GM21717 (cell line): Measurements from ENCODE around the gene NUP153.
"Not testable (repeated sequence)": the region's sequence is repeated elsewhere in the genome, so short reads cannot be mapped to it uniquely, and the experiment has no call there.

Experiments
- ATAC-seq: cut with Tn5 transposase; IDR thresholded peaks from one replicate; pipeline ENCODE4 v1.9.1; 2021; ENCODE audit warnings: mild to moderate bottlenecking, moderate library complexity; ENCODE audit not compliant: unreplicated experiment

NUP153 gene

GRCh38 chr6:17615794-17616193 is 90.9 kb downstream of the NUP153 start:
- ATAC-seq = no peak

GRCh38 chr6:17612048-17612447 is 94.7 kb downstream of the NUP153 start:
- ATAC-seq = no peak

DNA sequence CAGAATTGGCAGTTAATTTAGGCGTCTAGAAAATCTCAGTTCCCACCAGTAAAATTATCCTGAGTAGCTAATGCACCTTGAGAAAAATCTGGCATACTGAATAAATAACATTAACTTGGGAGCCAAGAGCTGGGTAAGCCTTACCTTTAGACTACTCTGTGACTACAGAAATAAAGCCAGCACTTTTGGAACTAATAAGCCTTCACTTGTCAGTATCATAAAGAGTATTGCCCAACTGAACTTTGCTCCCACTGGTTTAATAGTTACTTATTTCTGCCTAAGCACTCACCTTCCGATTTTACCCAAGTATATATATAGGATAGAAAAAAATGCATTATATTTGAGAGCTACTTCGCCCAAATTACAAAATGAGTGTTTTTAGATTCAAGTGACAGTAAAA is 95.9 kb downstream of the NUP153 start:
- ATAC-seq = no peak

GRCh38 chr6:17606606-17607005 is 100.1 kb downstream of the NUP153 start:
- ATAC-seq = no peak

GRCh38 chr6:17602888-17603287 is 103.8 kb downstream of the NUP153 start:
- ATAC-seq = no peak

- no peak for ATAC-seq
Observed at GRCh38 chr6:17601386-17601703, 105.4 kb downstream of the NUP153 start.

- ATAC-seq = peak; percentile 53
Observed at GRCh38 chr6:17600527-17601385, 106.0 kb downstream of the NUP153 start.

- ATAC-seq = peak; percentile 88
Observed at GRCh38 chr6:17599877-17600526, 106.7 kb downstream of the NUP153 start, which contains the start of gene FAM8A1. TSS of gene FAM8A1 (plus strand) at chr6:17600302. CDS start at chr6:17600410, 108 bp downstream.

DNA sequence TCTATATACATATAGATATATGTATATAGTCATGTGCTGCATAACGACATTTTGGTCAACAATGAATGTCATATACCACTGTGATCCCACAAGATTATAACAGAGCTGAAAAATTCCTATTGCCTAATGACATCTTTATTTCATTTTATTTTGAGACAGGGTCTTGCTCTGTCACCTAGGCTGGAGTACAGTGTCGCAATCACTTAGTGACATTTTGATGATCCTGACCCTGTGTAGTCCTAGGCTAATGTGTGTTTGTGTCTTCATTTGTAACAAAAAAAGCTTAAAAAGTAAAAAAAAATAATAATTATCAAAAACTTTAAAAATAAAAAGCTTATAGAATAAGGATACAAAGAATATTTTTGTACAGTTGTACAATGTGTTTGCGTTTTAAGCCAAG is 110.6 kb downstream of the NUP153 start:
- no peak for ATAC-seq

DNA sequence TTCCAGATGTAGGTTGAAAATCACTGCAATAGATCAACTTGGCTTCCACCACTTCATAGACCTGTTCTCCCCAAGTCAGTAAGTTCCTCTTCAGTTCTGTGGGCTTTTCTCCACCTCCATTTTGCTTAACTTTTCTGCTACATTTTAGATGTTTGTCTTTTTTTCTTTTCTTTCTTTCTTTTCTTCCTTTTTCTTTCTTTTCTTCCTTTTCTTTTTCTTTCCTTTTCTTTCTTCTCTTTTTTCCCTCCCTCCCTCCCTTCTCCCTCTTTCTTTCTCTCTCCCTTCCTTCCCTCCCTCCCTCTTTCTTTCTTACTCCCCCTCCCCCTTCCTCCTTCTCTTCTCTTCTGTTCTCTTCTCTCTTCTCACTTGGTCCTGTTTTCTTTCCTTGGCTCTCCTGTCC is 113.5 kb downstream of the NUP153 start:
- no peak for ATAC-seq

GRCh38 chr6:17591287-17591686 is 115.4 kb downstream of the NUP153 start:
- ATAC-seq = no peak

- peak; percentile 77 for ATAC-seq
Observed at GRCh38 chr6:17589406-17590096, 117.2 kb downstream of the NUP153 start.

- no peak for ATAC-seq
Observed at GRCh38 chr6:17588011-17588410, 118.7 kb downstream of the NUP153 start.

DNA sequence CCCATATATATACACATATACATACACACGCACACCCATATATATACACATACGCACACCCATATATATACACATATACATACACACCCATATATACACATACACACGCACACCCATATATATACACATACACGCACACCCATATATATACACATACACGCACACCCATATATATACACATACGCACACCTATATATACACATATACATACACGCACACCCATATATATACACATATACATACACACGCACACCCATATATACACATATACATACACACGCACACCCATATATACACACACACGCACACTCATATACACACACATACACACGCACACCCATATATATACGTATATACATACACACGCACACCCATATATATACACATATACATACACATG is 120.1 kb downstream of the NUP153 start:
- ATAC-seq = not testable (repeated sequence)

DNA sequence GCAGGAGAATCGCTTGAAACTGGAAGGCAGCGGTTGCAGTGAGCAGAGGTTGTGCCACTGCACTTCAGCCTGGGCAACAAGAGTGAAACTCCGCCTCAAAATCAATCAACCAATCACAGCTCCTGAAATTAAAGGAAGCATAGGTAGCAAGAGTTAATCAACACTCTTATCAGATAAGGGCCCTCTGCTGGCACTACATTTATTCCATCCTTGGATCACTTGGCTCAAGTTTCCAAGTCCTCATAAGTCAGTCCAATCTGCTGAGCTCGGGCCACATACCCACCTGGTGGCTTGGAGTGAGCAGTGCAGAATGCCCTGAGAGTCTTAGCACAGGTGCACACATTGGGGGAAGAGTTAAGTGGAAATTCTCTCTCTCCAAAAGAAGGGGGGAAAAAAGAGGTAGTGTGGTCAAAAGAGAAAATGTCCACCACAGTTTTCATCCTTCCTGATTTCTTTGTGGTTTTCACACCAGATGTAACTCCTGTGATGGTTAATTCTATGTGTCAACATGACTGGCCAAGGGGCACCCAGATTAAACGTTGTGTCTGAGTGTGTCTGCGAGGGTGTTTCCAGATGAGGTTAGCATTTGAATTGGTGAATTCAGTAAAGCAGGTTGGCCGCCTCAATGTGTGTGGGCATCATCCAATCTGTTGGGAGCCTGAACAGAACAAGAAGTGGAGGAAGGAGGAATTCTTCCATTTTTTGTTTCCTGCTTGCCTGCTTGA is 120.8 kb downstream of the NUP153 start:
- no peak for ATAC-seq

- ATAC-seq = peak; percentile 77
Observed at GRCh38 chr6:17584241-17584803, 122.4 kb downstream of the NUP153 start.

- peak; percentile 9 for ATAC-seq
Observed at GRCh38 chr6:17583811-17584210, 122.9 kb downstream of the NUP153 start.

DNA sequence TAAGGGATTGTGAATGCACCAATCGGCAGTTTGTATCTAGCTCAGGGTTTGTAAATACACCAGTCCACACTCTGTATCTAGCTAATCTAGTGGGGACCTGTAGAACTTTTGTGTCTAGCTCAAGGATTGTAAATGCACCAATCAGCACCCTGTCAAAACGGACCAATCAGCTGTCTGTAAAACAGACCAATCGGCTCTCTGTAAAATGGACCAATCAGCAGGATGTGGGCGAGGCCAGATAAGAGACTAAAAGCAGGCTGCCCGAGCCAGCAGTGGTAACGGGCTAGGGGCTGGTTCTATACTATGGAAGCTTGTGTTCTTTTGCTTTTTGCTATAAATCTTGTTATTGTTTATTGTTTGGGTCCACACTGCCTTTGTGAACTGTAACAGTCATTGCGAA is 125.4 kb downstream of the NUP153 start:
- ATAC-seq = not testable (repeated sequence)

GRCh38 chr6:17580518-17581048 is 126.1 kb downstream of the NUP153 start:
- ATAC-seq = no peak

DNA sequence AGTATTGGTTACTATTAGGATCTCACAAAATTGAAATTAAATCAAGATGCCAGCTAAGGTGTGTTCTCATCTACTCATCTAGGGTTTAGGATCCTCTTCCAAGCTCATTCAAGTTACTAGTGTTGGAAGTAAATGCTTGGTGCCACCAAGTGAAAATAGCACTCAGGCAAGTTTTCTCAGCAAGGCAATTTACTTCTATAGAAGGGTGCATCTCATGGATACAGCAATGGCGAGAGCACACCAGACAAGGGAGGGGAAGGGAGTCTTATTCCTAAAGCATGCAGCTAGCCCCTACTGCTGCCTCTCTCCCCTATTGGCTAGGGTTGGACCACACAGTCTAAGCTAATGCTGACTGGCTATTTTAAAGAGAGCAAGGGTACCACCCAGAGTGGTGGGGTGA is 129.7 kb downstream of the NUP153 start:
- no peak for ATAC-seq
